Right forelimb (tissue), 1 donor: ENCODE results near the gene PRKAG1.

Experiments used
- DNase-seq: peaks from one replicate; pipeline ENCODE4 v3.0.0-alpha.2; 2018

PRKAG1 gene

GRCh38 chr12:48961331-48961730 lies 57.2 kb downstream of the PRKAG1 start:
- DNase-seq, result no peak

GRCh38 chr12:48960834-48961233 lies 57.7 kb downstream of the PRKAG1 start:
- no peak for DNase-seq

- DNase-seq, result no peak
Measured at GRCh38 chr12:48958049-48958388, 60.6 kb downstream of the PRKAG1 start.

GRCh38 chr12:48957141-48958048 lies 61.2 kb downstream of the PRKAG1 start, which contains the start of gene ARF3:
Gene ARF3 (minus strand): TSS chr12:48957487. CDS start chr12:48941095, 16,392 bp downstream.
- peak; percentile 96 for DNase-seq

GRCh38 chr12:48956279-48957140 lies 62.1 kb downstream of the PRKAG1 start:
- DNase-seq, result peak; percentile 91

- DNase-seq, result no peak
Measured at GRCh38 chr12:48954841-48955501, 63.6 kb downstream of the PRKAG1 start.

- no peak for DNase-seq
Measured at GRCh38 chr12:48954061-48954460, 64.5 kb downstream of the PRKAG1 start.

- no peak for DNase-seq
Measured at GRCh38 chr12:48952691-48953090, 65.9 kb downstream of the PRKAG1 start.
